GM12892 (cell line): ENCODE measurements around the gene SPACA7.

Experiments used
- POLR2A ChIP-seq: IDR thresholded peaks from 2 replicates; pipeline ENCODE4 v1.6.1; 2011; ENCODE audit warnings: low read depth, low read length, control low read depth
- POLR2AphosphoS5 ChIP-seq: IDR thresholded peaks from 2 replicates; pipeline ENCODE4 v1.6.1; 2011; ENCODE audit warnings: low read depth, low read length, control low read depth
- TAF1 ChIP-seq: IDR thresholded peaks from 2 replicates; pipeline ENCODE4 v1.6.1; 2011; ENCODE audit warnings: low read depth, mild to moderate bottlenecking, control low read depth, low read length, borderline replicate concordance

GRCh38 chr13:112355274-112355838, 20.8 kb upstream of the SPACA7 start:
- TF ChIP-seq POLR2A (no peak), TAF1 (no peak), POLR2AphosphoS5 (no peak)
